GM23338 (cell line): Measurements from ENCODE around the gene TTC39B. TPM values are rescaled to one million over a fixed set of nuclear protein-coding genes. Genes with fewer than 3 reads are reported as not detected.

Experiments
- ATAC-seq: fragments of 200-7000 bp; cut with Tn5 transposase; 3 replicates; pipeline ENCODE4 v1.9.1; 2020
- DNase-seq: peaks from one replicate; pipeline ENCODE4 v3.0.0-alpha.2; 2015; ENCODE audit warnings: low spot score
- H2AFZ ChIP-seq: fragments of 200-600 bp; sonication (generic); 2 replicates; pipeline ENCODE4 v1.8.0; 2016; ENCODE audit warnings: antibody characterized with exemption, mild to moderate bottlenecking, moderate library complexity
- H3F3A ChIP-seq: fragments of 200-600 bp; sonication (generic); replicated peaks from 2 replicates; pipeline ENCODE4 v1.8.0; 2017; ENCODE audit warnings: antibody characterized with exemption, mixed run types, low read depth
- H3K27ac ChIP-seq: fragments of 200-600 bp; sonication (generic); 2 replicates; pipeline ENCODE4 v1.6.1; 2016; ENCODE audit warnings: low read depth
- H3K27me3 ChIP-seq: fragments of 200-600 bp; sonication (generic); 2 replicates; pipeline ENCODE4 v1.8.0; 2016; ENCODE audit warnings: mild to moderate bottlenecking, mixed run types, moderate library complexity; ENCODE audit not compliant: insufficient read depth
- H3K36me3 ChIP-seq: fragments of 200-600 bp; sonication (generic); 2 replicates; pipeline ENCODE4 v1.8.0; 2016; ENCODE audit warnings: mild to moderate bottlenecking; ENCODE audit not compliant: insufficient read depth
- H3K4me1 ChIP-seq: fragments of 200-600 bp; sonication (generic); 2 replicates; pipeline ENCODE4 v1.8.0; 2016; ENCODE audit warnings: mild to moderate bottlenecking, moderate library complexity; ENCODE audit not compliant: insufficient read depth
- H3K4me2 ChIP-seq: fragments of 200-600 bp; sonication (generic); 2 replicates; pipeline ENCODE4 v1.7.1; 2017; ENCODE audit warnings: mixed run types
- H3K4me3 ChIP-seq: fragments of 200-600 bp; sonication (generic); 2 replicates; pipeline ENCODE4 v1.6.1; 2016; ENCODE audit warnings: mixed run types
- H3K79me2 ChIP-seq: fragments of 200-600 bp; sonication (generic); replicated peaks from 2 replicates; pipeline ENCODE4 v1.8.0; 2017; ENCODE audit warnings: mild to moderate bottlenecking; ENCODE audit not compliant: insufficient read depth
- H3K9me2 ChIP-seq: fragments of 200-600 bp; sonication (generic); 2 replicates; pipeline ENCODE4 v1.8.0; 2017; ENCODE audit not compliant: insufficient read depth
- H4K20me1 ChIP-seq: fragments of 200-600 bp; sonication (generic); replicated peaks from 2 replicates; pipeline ENCODE4 v1.8.0; 2017; ENCODE audit warnings: mild to moderate bottlenecking; ENCODE audit not compliant: insufficient read depth
- H3K27ac Mint-ChIP-seq: 2 replicates; pipeline ENCODE4 v1.8.0; 2020; ENCODE audit warnings: inconsistent platforms, mild to moderate bottlenecking, moderate library complexity, mixed read lengths
- H3K27me3 Mint-ChIP-seq: 3 replicates; pipeline ENCODE4 v1.8.0; 2022; ENCODE audit warnings: low read depth, mild to moderate bottlenecking, moderate library complexity, mixed read lengths, inconsistent platforms; ENCODE audit not compliant: insufficient read depth, poor library complexity
- H3K36me3 Mint-ChIP-seq: 3 replicates; pipeline ENCODE4 v1.8.0; 2021; ENCODE audit warnings: low read depth, mild to moderate bottlenecking, inconsistent platforms, moderate library complexity, mixed read lengths
- H3K4me1 Mint-ChIP-seq: 3 replicates; pipeline ENCODE4 v1.8.0; 2020; ENCODE audit warnings: mild to moderate bottlenecking, inconsistent platforms, mixed read lengths
- H3K4me3 Mint-ChIP-seq: 3 replicates; pipeline ENCODE4 v1.8.0; 2021; ENCODE audit warnings: moderate library complexity, mild to moderate bottlenecking, inconsistent platforms, mixed read lengths
- H3K9me3 Mint-ChIP-seq: 3 replicates; pipeline ENCODE4 v1.8.0; 2020; ENCODE audit warnings: moderate library complexity, mild to moderate bottlenecking, inconsistent platforms, mixed read lengths
- CREB1 ChIP-seq: fragments of 250-450 bp; sonication (Bioruptor Pico); IDR thresholded peaks from 2 replicates; pipeline ENCODE4 v1.5.0; 2020; ENCODE audit warnings: low read depth, mild to moderate bottlenecking, moderate library complexity
- JUNB ChIP-seq: IDR thresholded peaks from one replicate; pipeline ENCODE4 v1.6.1; 2016; ENCODE audit warnings: antibody characterized with exemption; ENCODE audit not compliant: unreplicated experiment
- POLR2AphosphoS5 ChIP-seq: IDR thresholded peaks from 2 replicates; pipeline ENCODE4 v1.6.1; 2016; ENCODE audit warnings: antibody characterized with exemption, low read depth
- STAT1 ChIP-seq: IDR thresholded peaks from one replicate; pipeline ENCODE4 v1.6.1; 2016; ENCODE audit warnings: antibody characterized with exemption; ENCODE audit not compliant: unreplicated experiment
- polyA plus RNA-seq: library from polyadenylated mRNA; unstranded; fragments of >200 nt; fragmentation: Nextera tagmentation; extraction: Ambion mirVana; gene quantifications from 2 replicates; pipeline ENCODE4 v1.2.1, GENCODE V29; 2016
- total RNA-seq: library from RNA; depleted of rRNA; stranded (reverse); fragments of >200 nt; shearing (Covaris generic); gene quantifications from 2 replicates; pipeline ENCODE4 v1.2.3, GENCODE V29; 2014
- TF ChIP-seq, protein P1 (sequence below): IDR thresholded peaks from one replicate; pipeline ENCODE4 v1.6.1; 2018; ENCODE audit warnings: antibody characterized with exemption; ENCODE audit not compliant: unreplicated experiment
- TF ChIP-seq, protein P2 (sequence below): IDR thresholded peaks from 2 replicates; pipeline ENCODE4 v1.6.1; 2016; ENCODE audit warnings: antibody characterized with exemption
- TF ChIP-seq, protein P3 (sequence below): fragments of 250-450 bp; sonication (Bioruptor Pico); IDR thresholded peaks from 2 replicates; pipeline ENCODE4 v1.5.0; 2020; ENCODE audit warnings: mild to moderate bottlenecking, moderate library complexity

TTC39B gene
- total and polyA plus RNA-seq, 2 experiments from 2014 or later, result 2.8 to 11.1 TPM

DNA sequence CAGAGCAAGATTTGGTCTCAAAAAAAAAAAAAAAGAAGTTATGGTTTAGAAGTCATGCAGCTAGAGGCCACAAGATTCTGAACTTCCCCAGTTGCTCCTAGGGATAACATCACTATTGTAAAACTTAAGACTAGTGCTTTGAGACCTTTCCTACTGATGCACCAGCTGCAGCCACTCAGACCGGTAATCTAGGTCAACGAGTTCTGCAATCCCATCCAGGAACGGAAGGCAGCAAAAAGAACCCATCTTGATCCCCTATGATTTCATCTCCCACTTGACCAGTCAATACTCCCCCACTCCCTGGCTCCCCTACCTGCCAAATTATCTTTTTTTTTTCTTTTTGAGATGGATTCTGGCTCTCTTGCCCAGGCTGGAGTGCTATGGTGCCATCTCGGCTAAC, 46.9 kb upstream of the TTC39B start:
- Histone ChIP-seq H3K9me2 (no peaks in the 10 kb centered on the region), H3F3A (no peaks in the 10 kb centered on the region), H3K4me2 (no peak overlapping the region), H4K20me1 (no peaks in the 10 kb centered on the region), H3K4me3 (no peak overlapping the region), H3K27ac (peak overlapping the region; percentile 40; the same call in 1 of the 2 replicates), H3K79me2 (no peaks in the 10 kb centered on the region), H3K27me3 (no peaks in the 10 kb centered on the region), H3K4me1 (peaks cover 27% of the 10 kb centered on the region), H3K36me3 (no peaks in the 10 kb centered on the region), H2AFZ (no peak overlapping the region)
- Mint-ChIP-seq H3K27me3 (peaks cover 12% of the 10 kb centered on the region), H3K4me3 (no peak overlapping the region), H3K27ac (0 out of 2 replicates have a peak overlapping the region, but pooled peaks have one; percentile 57), H3K9me3 (peaks cover 13% of the 10 kb centered on the region), H3K4me1 (peaks cover 29% of the 10 kb centered on the region), H3K36me3 (peaks cover 7% of the 10 kb centered on the region)
- ATAC-seq (no peak), DNase-seq (no peak)
- TF ChIP-seq STAT1, result no peak
- no peak for TF ChIP-seq CREB1 (CRISPR knock-in tag)
- TF ChIP-seq POLR2AphosphoS5, result no peak
- TF ChIP-seq, protein P1, sequence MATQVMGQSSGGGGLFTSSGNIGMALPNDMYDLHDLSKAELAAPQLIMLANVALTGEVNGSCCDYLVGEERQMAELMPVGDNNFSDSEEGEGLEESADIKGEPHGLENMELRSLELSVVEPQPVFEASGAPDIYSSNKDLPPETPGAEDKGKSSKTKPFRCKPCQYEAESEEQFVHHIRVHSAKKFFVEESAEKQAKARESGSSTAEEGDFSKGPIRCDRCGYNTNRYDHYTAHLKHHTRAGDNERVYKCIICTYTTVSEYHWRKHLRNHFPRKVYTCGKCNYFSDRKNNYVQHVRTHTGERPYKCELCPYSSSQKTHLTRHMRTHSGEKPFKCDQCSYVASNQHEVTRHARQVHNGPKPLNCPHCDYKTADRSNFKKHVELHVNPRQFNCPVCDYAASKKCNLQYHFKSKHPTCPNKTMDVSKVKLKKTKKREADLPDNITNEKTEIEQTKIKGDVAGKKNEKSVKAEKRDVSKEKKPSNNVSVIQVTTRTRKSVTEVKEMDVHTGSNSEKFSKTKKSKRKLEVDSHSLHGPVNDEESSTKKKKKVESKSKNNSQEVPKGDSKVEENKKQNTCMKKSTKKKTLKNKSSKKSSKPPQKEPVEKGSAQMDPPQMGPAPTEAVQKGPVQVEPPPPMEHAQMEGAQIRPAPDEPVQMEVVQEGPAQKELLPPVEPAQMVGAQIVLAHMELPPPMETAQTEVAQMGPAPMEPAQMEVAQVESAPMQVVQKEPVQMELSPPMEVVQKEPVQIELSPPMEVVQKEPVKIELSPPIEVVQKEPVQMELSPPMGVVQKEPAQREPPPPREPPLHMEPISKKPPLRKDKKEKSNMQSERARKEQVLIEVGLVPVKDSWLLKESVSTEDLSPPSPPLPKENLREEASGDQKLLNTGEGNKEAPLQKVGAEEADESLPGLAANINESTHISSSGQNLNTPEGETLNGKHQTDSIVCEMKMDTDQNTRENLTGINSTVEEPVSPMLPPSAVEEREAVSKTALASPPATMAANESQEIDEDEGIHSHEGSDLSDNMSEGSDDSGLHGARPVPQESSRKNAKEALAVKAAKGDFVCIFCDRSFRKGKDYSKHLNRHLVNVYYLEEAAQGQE, result no peak
- TF ChIP-seq, protein P2, sequence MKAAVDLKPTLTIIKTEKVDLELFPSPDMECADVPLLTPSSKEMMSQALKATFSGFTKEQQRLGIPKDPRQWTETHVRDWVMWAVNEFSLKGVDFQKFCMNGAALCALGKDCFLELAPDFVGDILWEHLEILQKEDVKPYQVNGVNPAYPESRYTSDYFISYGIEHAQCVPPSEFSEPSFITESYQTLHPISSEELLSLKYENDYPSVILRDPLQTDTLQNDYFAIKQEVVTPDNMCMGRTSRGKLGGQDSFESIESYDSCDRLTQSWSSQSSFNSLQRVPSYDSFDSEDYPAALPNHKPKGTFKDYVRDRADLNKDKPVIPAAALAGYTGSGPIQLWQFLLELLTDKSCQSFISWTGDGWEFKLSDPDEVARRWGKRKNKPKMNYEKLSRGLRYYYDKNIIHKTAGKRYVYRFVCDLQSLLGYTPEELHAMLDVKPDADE, result no peak
- no peak for TF ChIP-seq JUNB
- TF ChIP-seq, protein P3, sequence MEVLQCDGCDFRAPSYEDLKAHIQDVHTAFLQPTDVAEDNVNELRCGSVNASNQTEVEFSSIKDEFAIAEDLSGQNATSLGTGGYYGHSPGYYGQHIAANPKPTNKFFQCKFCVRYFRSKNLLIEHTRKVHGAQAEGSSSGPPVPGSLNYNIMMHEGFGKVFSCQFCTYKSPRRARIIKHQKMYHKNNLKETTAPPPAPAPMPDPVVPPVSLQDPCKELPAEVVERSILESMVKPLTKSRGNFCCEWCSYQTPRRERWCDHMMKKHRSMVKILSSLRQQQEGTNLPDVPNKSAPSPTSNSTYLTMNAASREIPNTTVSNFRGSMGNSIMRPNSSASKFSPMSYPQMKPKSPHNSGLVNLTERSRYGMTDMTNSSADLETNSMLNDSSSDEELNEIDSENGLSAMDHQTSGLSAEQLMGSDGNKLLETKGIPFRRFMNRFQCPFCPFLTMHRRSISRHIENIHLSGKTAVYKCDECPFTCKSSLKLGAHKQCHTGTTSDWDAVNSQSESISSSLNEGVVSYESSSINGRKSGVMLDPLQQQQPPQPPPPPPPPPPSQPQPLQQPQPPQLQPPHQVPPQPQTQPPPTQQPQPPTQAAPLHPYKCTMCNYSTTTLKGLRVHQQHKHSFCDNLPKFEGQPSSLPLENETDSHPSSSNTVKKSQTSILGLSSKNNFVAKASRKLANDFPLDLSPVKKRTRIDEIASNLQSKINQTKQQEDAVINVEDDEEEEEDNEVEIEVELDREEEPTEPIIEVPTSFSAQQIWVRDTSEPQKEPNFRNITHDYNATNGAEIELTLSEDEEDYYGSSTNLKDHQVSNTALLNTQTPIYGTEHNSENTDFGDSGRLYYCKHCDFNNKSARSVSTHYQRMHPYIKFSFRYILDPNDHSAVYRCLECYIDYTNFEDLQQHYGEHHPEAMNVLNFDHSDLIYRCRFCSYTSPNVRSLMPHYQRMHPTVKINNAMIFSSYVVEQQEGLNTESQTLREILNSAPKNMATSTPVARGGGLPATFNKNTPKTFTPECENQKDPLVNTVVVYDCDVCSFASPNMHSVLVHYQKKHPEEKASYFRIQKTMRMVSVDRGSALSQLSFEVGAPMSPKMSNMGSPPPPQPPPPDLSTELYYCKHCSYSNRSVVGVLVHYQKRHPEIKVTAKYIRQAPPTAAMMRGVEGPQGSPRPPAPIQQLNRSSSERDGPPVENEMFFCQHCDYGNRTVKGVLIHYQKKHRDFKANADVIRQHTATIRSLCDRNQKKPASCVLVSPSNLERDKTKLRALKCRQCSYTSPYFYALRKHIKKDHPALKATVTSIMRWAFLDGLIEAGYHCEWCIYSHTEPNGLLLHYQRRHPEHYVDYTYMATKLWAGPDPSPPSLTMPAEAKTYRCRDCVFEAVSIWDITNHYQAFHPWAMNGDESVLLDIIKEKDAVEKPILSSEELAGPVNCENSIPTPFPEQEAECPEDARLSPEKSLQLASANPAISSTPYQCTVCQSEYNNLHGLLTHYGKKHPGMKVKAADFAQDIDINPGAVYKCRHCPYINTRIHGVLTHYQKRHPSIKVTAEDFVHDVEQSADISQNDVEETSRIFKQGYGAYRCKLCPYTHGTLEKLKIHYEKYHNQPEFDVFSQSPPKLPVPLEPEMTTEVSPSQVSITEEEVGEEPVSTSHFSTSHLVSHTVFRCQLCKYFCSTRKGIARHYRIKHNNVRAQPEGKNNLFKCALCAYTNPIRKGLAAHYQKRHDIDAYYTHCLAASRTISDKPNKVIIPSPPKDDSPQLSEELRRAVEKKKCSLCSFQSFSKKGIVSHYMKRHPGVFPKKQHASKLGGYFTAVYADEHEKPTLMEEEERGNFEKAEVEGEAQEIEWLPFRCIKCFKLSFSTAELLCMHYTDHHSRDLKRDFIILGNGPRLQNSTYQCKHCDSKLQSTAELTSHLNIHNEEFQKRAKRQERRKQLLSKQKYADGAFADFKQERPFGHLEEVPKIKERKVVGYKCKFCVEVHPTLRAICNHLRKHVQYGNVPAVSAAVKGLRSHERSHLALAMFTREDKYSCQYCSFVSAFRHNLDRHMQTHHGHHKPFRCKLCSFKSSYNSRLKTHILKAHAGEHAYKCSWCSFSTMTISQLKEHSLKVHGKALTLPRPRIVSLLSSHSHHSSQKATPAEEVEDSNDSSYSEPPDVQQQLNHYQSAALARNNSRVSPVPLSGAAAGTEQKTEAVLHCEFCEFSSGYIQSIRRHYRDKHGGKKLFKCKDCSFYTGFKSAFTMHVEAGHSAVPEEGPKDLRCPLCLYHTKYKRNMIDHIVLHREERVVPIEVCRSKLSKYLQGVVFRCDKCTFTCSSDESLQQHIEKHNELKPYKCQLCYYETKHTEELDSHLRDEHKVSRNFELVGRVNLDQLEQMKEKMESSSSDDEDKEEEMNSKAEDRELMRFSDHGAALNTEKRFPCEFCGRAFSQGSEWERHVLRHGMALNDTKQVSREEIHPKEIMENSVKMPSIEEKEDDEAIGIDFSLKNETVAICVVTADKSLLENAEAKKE (CRISPR knock-in tag), result no peak
